Lung (tissue), 12 donors: ENCODE data around the gene SCN4A. TPM values are rescaled to one million over a fixed set of nuclear protein-coding genes. Genes with fewer than 3 reads are reported as not detected.

Source experiments
- ATAC-seq: fragments of 200-7000 bp; cut with Tn5 transposase; one replicate; pipeline ENCODE4 v1.9.1; 2020; ENCODE audit warnings: moderate number of reproducible peaks; ENCODE audit not compliant: insufficient read depth, low FRiP score
- DNase-seq, 3 donors: peaks; one replicate each; pipeline ENCODE4 v3.0.0-alpha.2; 2013 to 2017
- H3K27ac ChIP-seq, 2 donors: one replicate each; pipeline ENCODE4 v1.5.1; 2013; ENCODE audit warnings: mild to moderate bottlenecking in 2 of 2, moderate library complexity in 2 of 2, control low read depth in 1 of 2, inconsistent platforms in 1 of 2, low read depth in 1 of 2, low read length in 1 of 2
- H3K27me3 ChIP-seq, 3 donors: one replicate each; pipeline ENCODE4 v1.5.1; 2013; ENCODE audit warnings: low read length in 2 of 3; ENCODE audit not compliant: control insufficient read depth in 3 of 3, insufficient read depth in 3 of 3
- H3K36me3 ChIP-seq, 4 donors: one replicate each; pipeline ENCODE4 v1.5.1; 2013; ENCODE audit warnings: low read length in 4 of 4, mild to moderate bottlenecking in 1 of 4, moderate library complexity in 1 of 4; ENCODE audit not compliant: control insufficient read depth in 4 of 4, insufficient read depth in 4 of 4
- H3K4me1 ChIP-seq, 5 donors: one replicate each; pipeline ENCODE4 v1.5.1; 2013; ENCODE audit warnings: low read length in 5 of 5, mild to moderate bottlenecking in 2 of 5, moderate library complexity in 1 of 5; ENCODE audit not compliant: control insufficient read depth in 5 of 5, insufficient read depth in 5 of 5
- H3K4me3 ChIP-seq: one replicate; pipeline ENCODE4 v1.5.1; 2013; ENCODE audit warnings: mild to moderate bottlenecking, control low read depth, moderate library complexity
- H3K9ac ChIP-seq, 2 donors: one replicate each; pipeline ENCODE4 v1.5.1; 2013; ENCODE audit warnings: low read length in 2 of 2, control low read depth in 1 of 2; ENCODE audit not compliant: insufficient read depth in 1 of 2
- H3K9me3 ChIP-seq, 4 donors: one replicate each; pipeline ENCODE4 v1.5.1; 2013; ENCODE audit warnings: low read length in 3 of 4, mild to moderate bottlenecking in 1 of 4, moderate library complexity in 1 of 4; ENCODE audit not compliant: control insufficient read depth in 4 of 4, insufficient read depth in 3 of 4
- WGBS, 2 donors: extraction: QIAGEN DNeasy Blood & Tissue Kit; methylation state at CpG; one replicate each; pipeline ENCODE4 v1.1.7; 2013; 5-methylcytosine and 5-hydroxymethylcytosine counted together
- polyA plus RNA-seq, 2 donors: library from polyadenylated mRNA; stranded (reverse); fragments of 200-250 nt; gene quantifications; one replicate each; pipeline ENCODE4 v1.2.1, GENCODE V29; 2013
- total RNA-seq, 2 donors: library from RNA; depleted of rRNA in 1 of 2; stranded (reverse); fragments of >200 nt in 1 of 2; gene quantifications; one replicate each; pipeline ENCODE4 v1.2.1, GENCODE V29; 2014 to 2021
- TF ChIP-seq, protein P1 (sequence below): IDR thresholded peaks from 2 replicates; pipeline ENCODE4 v1.5.1; 2012; ENCODE audit warnings: mild to moderate bottlenecking; ENCODE audit errors: control extremely low read depth, extremely low read depth
- donor health status: control.
- donor health status: control.
- donor health status: Bipolar disorder and iron deficiency.
- donor health status: healthy.
- donor health status: DM: yes; HTN: yes; CAD: no.

The SCN4A gene
- total and polyA plus RNA-seq, 4 donors: 0.11 to 0.49 (median 0.22) TPM

DNA sequence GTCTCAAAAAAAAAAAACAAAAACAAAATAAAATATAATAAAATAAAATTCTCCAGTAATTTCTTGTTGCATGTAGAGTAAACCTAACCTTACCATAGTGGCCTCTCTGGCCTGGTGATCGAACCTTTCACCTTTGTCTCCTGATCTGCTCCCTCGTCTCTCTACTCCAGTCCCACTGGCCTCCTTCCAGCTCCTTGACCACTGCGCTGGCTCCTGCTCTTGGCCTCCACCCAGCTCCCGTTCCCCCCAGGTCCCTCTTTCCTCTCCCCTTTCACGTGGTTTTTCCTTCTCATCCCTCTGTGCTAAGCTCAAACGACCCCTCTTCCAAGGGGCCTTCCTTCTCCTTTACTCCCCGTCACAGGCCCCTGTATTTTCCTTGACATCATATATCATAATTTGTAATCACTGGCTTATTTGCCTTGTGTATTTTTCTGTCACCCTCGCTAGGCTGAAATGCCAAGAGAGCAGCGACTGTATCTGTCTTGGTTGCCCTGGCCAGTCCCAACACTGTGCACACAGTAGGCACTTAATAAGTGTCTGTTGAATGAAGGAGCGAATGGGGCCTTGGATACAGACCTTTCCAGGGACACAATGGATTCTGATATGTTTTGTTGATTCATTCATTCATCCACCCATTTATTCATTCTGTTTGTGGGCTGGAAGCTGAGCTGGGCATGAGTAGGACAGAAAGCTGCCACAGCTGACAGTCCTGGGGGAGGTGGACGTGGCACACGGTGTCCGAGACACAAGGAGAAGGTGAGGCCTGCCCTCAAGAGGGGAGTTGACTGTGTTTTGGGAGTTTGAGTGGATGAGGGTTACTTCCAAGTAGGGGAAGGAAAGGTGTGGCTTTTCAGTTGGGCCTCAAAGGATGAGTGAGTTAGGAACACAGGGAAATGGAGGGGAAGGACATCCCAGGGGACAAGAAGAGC, 5.8 kb upstream of the SCN4A start:
- Histone ChIP-seq H3K27me3 (no peaks in the 10 kb centered on the region), H3K4me1 (peaks cover 0 to 36% (median 9%) of the 10 kb centered on the region in 5 donors), H3K27ac (no peak overlapping the region), H3K9ac (no peak overlapping the region), H3K4me3 (no peak overlapping the region), H3K36me3 (no peaks in the 10 kb centered on the region), H3K9me3 (no peaks in the 10 kb centered on the region)
- DNase-seq: peak in 2 of 3 donors; percentile 52 to 60
- TF ChIP-seq, protein P1, sequence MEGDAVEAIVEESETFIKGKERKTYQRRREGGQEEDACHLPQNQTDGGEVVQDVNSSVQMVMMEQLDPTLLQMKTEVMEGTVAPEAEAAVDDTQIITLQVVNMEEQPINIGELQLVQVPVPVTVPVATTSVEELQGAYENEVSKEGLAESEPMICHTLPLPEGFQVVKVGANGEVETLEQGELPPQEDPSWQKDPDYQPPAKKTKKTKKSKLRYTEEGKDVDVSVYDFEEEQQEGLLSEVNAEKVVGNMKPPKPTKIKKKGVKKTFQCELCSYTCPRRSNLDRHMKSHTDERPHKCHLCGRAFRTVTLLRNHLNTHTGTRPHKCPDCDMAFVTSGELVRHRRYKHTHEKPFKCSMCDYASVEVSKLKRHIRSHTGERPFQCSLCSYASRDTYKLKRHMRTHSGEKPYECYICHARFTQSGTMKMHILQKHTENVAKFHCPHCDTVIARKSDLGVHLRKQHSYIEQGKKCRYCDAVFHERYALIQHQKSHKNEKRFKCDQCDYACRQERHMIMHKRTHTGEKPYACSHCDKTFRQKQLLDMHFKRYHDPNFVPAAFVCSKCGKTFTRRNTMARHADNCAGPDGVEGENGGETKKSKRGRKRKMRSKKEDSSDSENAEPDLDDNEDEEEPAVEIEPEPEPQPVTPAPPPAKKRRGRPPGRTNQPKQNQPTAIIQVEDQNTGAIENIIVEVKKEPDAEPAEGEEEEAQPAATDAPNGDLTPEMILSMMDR: no peak
- 72 to 79% methylated on average over 13 of the region's 13 CpGs for WGBS, 2 donors
- no peak for ATAC-seq

DNA sequence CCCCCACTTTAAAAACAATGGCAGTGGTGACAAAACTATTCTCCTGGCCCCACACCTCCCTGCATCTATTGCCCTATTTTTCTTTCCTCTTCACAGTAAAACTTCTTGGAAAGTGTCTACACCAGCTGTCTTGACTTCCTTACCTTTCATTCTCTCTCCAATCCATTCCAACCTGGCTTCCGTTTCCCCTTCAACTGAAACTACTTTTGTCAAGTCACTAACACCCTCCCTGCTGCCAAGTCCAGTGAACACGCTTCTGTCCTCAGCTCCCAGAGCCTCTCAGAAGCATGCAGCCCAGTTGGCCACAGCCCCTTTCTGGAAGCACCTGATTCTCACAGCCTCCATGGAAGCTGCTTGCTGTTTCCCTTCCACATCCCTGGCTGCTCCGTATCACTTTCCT, 4.0 kb upstream of the SCN4A start:
- peaks cover 0 to 29% (median 4%) of the 10 kb centered on the region in 5 donors for H3K4me1 ChIP-seq
- no peak overlapping the region for H3K9ac ChIP-seq
- H3K27ac ChIP-seq: no peak overlapping the region
- no peaks in the 10 kb centered on the region for H3K36me3 ChIP-seq
- H3K9me3 ChIP-seq: no peaks in the 10 kb centered on the region
- 37 to 62% methylated on average over 3 of the region's 3 CpGs for WGBS, 2 donors
- no peaks in the 10 kb centered on the region for H3K27me3 ChIP-seq
- no peak for ATAC-seq
- DNase-seq: no peak
- no peak overlapping the region for H3K4me3 ChIP-seq
- TF ChIP-seq, protein P1: no peak

DNA sequence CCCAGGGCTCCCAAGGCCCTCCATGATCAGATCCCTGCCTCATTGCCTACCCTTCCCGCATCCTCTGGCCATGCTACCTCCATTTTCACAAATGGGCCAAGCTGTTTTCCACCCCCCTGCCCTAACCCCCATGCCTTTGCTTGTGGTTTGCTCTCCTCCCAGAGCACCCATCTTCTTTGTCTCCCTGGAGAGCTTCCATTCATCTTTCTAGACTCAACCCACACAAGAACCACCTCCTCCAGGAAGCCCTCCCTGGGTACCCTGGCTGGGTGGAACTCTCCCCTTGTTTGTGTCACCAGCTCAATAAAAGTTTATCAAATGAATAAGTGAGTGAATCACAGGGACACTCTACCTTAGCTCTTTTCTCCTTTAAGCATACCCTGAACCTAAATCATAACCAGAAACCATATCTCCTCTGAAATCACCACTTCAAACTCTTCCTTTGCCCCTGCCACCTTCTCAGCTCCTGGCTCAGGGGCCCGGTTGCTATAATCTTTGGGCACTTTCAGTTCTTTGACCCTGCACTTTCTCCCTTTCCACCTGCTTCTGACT, 2.9 kb upstream of the SCN4A start:
- H3K9ac ChIP-seq: no peak overlapping the region
- H3K27ac ChIP-seq: no peak overlapping the region
- H3K4me1 ChIP-seq: peaks cover 0 to 24% (median 4%) of the 10 kb centered on the region in 5 donors
- 88 to 91% methylated on average over 2 of the region's 2 CpGs for WGBS, 2 donors
- H3K36me3 ChIP-seq: no peaks in the 10 kb centered on the region
- no peak overlapping the region for H3K4me3 ChIP-seq
- TF ChIP-seq, protein P1: no peak
- no peak for ATAC-seq
- no peak for DNase-seq
- H3K27me3 ChIP-seq: no peaks in the 10 kb centered on the region
- H3K9me3 ChIP-seq: no peaks in the 10 kb centered on the region
